Endodermal cell (in vitro differentiated cells): ENCODE measurements around the gene FAM81A. TPM values are rescaled to one million over a fixed set of nuclear protein-coding genes. Genes with fewer than 3 reads are reported as not detected.

Experiments
- DNase-seq: peaks from one replicate; pipeline ENCODE4 v3.0.0-alpha.2; 2017
- H3K27ac ChIP-seq: 2 replicates; pipeline ENCODE4 v1.5.1; 2013; ENCODE audit warnings: mild to moderate bottlenecking, low read depth, low read length, moderate library complexity
- H3K27me3 ChIP-seq: 2 replicates; pipeline ENCODE4 v1.6.1; 2013; ENCODE audit warnings: mild to moderate bottlenecking, low read length, moderate library complexity; ENCODE audit not compliant: insufficient read depth, control insufficient read depth, poor library complexity, severe bottlenecking
- H3K36me3 ChIP-seq: 2 replicates; pipeline ENCODE4 v1.7.0; 2013; ENCODE audit warnings: mild to moderate bottlenecking, low read length, moderate library complexity; ENCODE audit not compliant: control insufficient read depth, insufficient read depth
- H3K4me1 ChIP-seq: one replicate; pipeline ENCODE4 v1.7.0; 2013; ENCODE audit warnings: low read length; ENCODE audit not compliant: control insufficient read depth, insufficient read depth
- H3K4me3 ChIP-seq: 2 replicates; pipeline ENCODE4 v1.5.1; 2013; ENCODE audit warnings: mild to moderate bottlenecking, low read length, moderate library complexity
- H3K9ac ChIP-seq: 2 replicates; pipeline ENCODE4 v1.6.1; 2013; ENCODE audit warnings: mild to moderate bottlenecking, low read length, moderate library complexity; ENCODE audit not compliant: poor library complexity, severe bottlenecking; ENCODE audit errors: extremely low read depth
- H3K9me3 ChIP-seq: 2 replicates; pipeline ENCODE4 v1.6.1; 2013; ENCODE audit warnings: mild to moderate bottlenecking, low read length, moderate library complexity; ENCODE audit not compliant: control insufficient read depth
- H3K27ac Mint-ChIP-seq: 2 replicates; pipeline ENCODE4 v1.8.0; 2020; ENCODE audit warnings: mixed read lengths
- H3K27me3 Mint-ChIP-seq: 2 replicates; pipeline ENCODE4 v1.8.0; 2021; ENCODE audit warnings: mild to moderate bottlenecking, mixed read lengths; ENCODE audit not compliant: insufficient read depth
- H3K36me3 Mint-ChIP-seq: 2 replicates; pipeline ENCODE4 v1.8.0; 2020; ENCODE audit warnings: low read depth, mixed read lengths
- H3K4me1 Mint-ChIP-seq: 2 replicates; pipeline ENCODE4 v1.8.0; 2020; ENCODE audit warnings: mixed read lengths
- H3K4me3 Mint-ChIP-seq: 2 replicates; pipeline ENCODE4 v1.8.0; 2020; ENCODE audit warnings: mild to moderate bottlenecking, moderate library complexity, mixed read lengths
- H3K9me3 Mint-ChIP-seq: 2 replicates; pipeline ENCODE4 v1.8.0; 2020; ENCODE audit warnings: mild to moderate bottlenecking, mixed read lengths
- CTCF ChIP-seq: fragments of 200-600 bp; sonication (generic); conservative IDR thresholded peaks from 2 replicates; pipeline ENCODE4 v1.5.0; 2021; ENCODE audit warnings: antibody characterized with exemption, mild to moderate bottlenecking
- WGBS, 2 experiments: methylation state at CpG; one replicate each; pipeline versions ENCODE4 v1.1.5 to v1.1.7; 2013; ENCODE audit warnings: missing lambda C conversion rate in 2 of 2, mixed read lengths in 1 of 2; ENCODE audit not compliant: insufficient coverage in 1 of 2, insufficient read length in 1 of 2; 5-methylcytosine and 5-hydroxymethylcytosine counted together
- total RNA-seq, 2 donors: library from RNA; stranded (reverse); fragmentation: NEBNext Ultra II Directional in 1 of 2; extraction: Animal tissue kit (Norgen Biotek cat#: 25700) in 1 of 2; gene quantifications; 2 replicates in 1 of 2; 3 replicates in 1 of 2; pipeline ENCODE4 v1.2.1, GENCODE V29; 2021

Gene FAM81A
- total RNA-seq, 2 donors from 2014 or later = 0.35 to 0.88 TPM

- WGBS, 2 experiments = 86 to 93% methylated on average over 1 to 5 of the region's 5 CpGs
Measured at GRCh38 chr15:59407946-59408345, 30.0 kb upstream of the FAM81A start.

GRCh38 chr15:59410391-59410896 is 27.5 kb upstream of the FAM81A start:
- no peak for DNase-seq
- H3K36me3 ChIP-seq = no peaks in the 10 kb centered on the region
- Mint-ChIP-seq H3K36me3 (no peaks in the 10 kb centered on the region), H3K27ac (no peak overlapping the region), H3K27me3 (peaks cover 15% of the 10 kb centered on the region), H3K4me1 (no peaks in the 10 kb centered on the region), H3K9me3 (no peaks in the 10 kb centered on the region), H3K4me3 (no peak overlapping the region)
- no peaks in the 10 kb centered on the region for H3K9me3 ChIP-seq
- no peak for TF ChIP-seq CTCF
- no peak overlapping the region for H3K9ac ChIP-seq
- 85 to 94% methylated on average over 2 of the region's 2 CpGs for WGBS, 2 experiments
- H3K27ac ChIP-seq = no peak overlapping the region
- no peaks in the 10 kb centered on the region for H3K27me3 ChIP-seq
- no peak overlapping the region for H3K4me3 ChIP-seq
- H3K4me1 ChIP-seq = no peaks in the 10 kb centered on the region

More at GRCh38 chr15:59407946-59408345, 30.0 kb upstream of the FAM81A start:
- Mint-ChIP-seq H3K27ac (no peak overlapping the region), H3K4me1 (no peaks in the 10 kb centered on the region), H3K4me3 (no peak overlapping the region), H3K9me3 (no peaks in the 10 kb centered on the region), H3K36me3 (no peaks in the 10 kb centered on the region), H3K27me3 (peaks cover 37% of the 10 kb centered on the region)
- no peaks in the 10 kb centered on the region for H3K36me3 ChIP-seq
- TF ChIP-seq CTCF = no peak
- no peak overlapping the region for H3K4me3 ChIP-seq
- no peaks in the 10 kb centered on the region for H3K9me3 ChIP-seq
- no peak overlapping the region for H3K27ac ChIP-seq
- no peaks in the 10 kb centered on the region for H3K27me3 ChIP-seq
- no peak overlapping the region for H3K9ac ChIP-seq
- DNase-seq = no peak
- H3K4me1 ChIP-seq = no peaks in the 10 kb centered on the region

GRCh38 chr15:59413577-59413976 is 24.4 kb upstream of the FAM81A start:
- no peak for TF ChIP-seq CTCF
- WGBS, 2 experiments = 77 to 86% methylated on average over 1 to 2 of the region's 2 CpGs
- no peaks in the 10 kb centered on the region for H3K4me1 Mint-ChIP-seq
- no peaks in the 10 kb centered on the region for H3K9me3 Mint-ChIP-seq
- peaks cover 9% of the 10 kb centered on the region for H3K27me3 Mint-ChIP-seq
- H3K4me3 Mint-ChIP-seq = no peak overlapping the region
- Histone ChIP-seq H3K9me3 (no peaks in the 10 kb centered on the region), H3K27ac (no peak overlapping the region), H3K36me3 (no peaks in the 10 kb centered on the region), H3K4me3 (no peak overlapping the region), H3K4me1 (no peaks in the 10 kb centered on the region), H3K9ac (no peak overlapping the region), H3K27me3 (peaks cover 11% of the 10 kb centered on the region)
- H3K36me3 Mint-ChIP-seq = no peaks in the 10 kb centered on the region
- DNase-seq = no peak
- H3K27ac Mint-ChIP-seq = no peak overlapping the region
